HUES64 (cell line): Measurements from ENCODE around the gene GAB2.

Source experiments
- H3K27ac ChIP-seq: 2 replicates; pipeline ENCODE4 v1.7.0; 2013; ENCODE audit warnings: low read depth, low read length, inconsistent platforms
- H3K27me3 ChIP-seq: 2 replicates; pipeline ENCODE4 v1.6.1; 2013; ENCODE audit warnings: mild to moderate bottlenecking, low read length; ENCODE audit not compliant: insufficient read depth
- H3K36me3 ChIP-seq: 2 replicates; pipeline ENCODE4 v1.6.1; 2013; ENCODE audit warnings: mild to moderate bottlenecking, low read length; ENCODE audit not compliant: insufficient read depth
- H3K4me1 ChIP-seq: 2 replicates; pipeline ENCODE4 v1.6.1; 2013; ENCODE audit warnings: mild to moderate bottlenecking, low read length, moderate library complexity; ENCODE audit not compliant: insufficient read depth
- H3K4me3 ChIP-seq: 2 replicates; pipeline ENCODE4 v1.5.1; 2013; ENCODE audit warnings: mild to moderate bottlenecking, low read length, moderate library complexity
- H3K9ac ChIP-seq: 2 replicates; pipeline ENCODE4 v1.6.1; 2013; ENCODE audit warnings: mild to moderate bottlenecking, low read depth, low read length
- H3K9me3 ChIP-seq: 2 replicates; pipeline ENCODE4 v1.6.1; 2013; ENCODE audit warnings: low read depth, low read length; ENCODE audit not compliant: insufficient read depth
- WGBS: fragments of 150-250, 120-280 bp; methylation state at CpG from one replicate; pipeline ENCODE4 v1.1.7; 2013; ENCODE audit warnings: missing lambda C conversion rate; 5-methylcytosine and 5-hydroxymethylcytosine counted together

Gene GAB2

DNA sequence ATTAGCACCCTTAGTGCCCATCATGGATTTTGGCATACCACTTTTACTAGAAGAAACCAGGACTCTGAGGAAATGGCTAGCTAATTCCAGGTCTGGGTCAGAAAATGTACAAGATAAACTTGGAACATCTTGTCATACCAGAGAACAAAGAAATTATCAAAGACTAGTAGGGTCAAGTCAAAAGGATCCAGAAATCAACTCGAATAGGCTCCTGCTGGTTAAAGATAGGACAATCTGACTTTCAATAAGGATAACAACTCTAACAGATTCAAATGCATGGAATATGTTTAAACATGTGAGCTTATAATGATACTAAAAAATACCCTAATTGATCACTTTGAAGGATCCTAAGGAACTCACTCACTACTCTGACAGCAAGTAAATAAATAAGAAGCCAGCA, 18.9 kb downstream of the GAB2 start:
- Histone ChIP-seq H3K9ac (no peak overlapping the region), H3K36me3 (no peaks in the 10 kb centered on the region), H3K4me3 (no peak overlapping the region), H3K27me3 (no peaks in the 10 kb centered on the region), H3K4me1 (peaks cover 21% of the 10 kb centered on the region), H3K27ac (no peak overlapping the region), H3K9me3 (no peaks in the 10 kb centered on the region)
- 100% methylated on average over 1 of the region's 1 CpG for WGBS

DNA sequence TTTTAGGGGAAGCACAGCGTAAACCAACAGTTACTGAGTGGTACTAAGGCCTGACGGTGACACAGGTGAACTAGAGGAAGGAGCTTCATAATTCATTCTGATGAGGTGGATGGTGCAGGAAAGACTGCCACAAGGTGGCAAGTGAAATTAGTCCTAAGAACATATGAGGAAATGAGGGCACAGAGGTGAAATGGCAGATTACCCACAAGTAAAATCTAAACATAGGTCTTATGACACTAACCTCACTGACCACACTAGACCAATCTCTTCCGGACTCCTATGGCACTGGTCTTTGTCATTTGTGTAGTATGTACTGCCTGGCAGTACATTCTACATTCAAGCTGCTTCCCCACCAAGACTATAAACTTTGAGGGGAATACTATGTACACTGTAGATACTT, 20.2 kb downstream of the GAB2 start:
- Histone ChIP-seq H3K9me3 (no peaks in the 10 kb centered on the region), H3K36me3 (no peaks in the 10 kb centered on the region), H3K4me1 (peaks cover 21% of the 10 kb centered on the region), H3K4me3 (no peak overlapping the region), H3K27ac (no peak overlapping the region), H3K9ac (no peak overlapping the region), H3K27me3 (no peaks in the 10 kb centered on the region)
- WGBS: 97% methylated on average over 2 of the region's 3 CpGs

DNA sequence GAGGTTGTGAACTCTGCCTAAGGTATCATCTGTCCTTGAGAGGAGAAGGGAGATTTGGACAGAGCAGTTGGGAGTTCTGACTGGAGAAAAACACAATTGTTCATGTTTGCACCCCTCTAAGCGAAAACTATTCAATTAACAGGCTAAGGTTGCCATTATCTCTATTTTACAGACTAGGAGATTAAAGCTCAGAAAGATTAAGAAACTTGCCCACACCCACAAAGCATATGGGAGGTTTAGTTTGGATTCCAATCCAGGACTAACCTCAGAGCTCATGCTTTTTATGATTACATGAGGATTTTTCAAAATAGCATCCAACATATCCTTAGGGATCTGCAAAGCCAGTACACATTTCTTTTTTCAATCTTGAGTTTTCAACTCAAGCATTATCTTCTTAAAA, 22.0 kb downstream of the GAB2 start:
- H3K27me3 ChIP-seq: no peaks in the 10 kb centered on the region
- no peak overlapping the region for H3K27ac ChIP-seq
- 80% methylated on average over 1 of the region's 1 CpG for WGBS
- no peaks in the 10 kb centered on the region for H3K9me3 ChIP-seq
- H3K9ac ChIP-seq: no peak overlapping the region
- H3K4me3 ChIP-seq: no peak overlapping the region
- H3K36me3 ChIP-seq: no peaks in the 10 kb centered on the region
- H3K4me1 ChIP-seq: peaks cover 21% of the 10 kb centered on the region

DNA sequence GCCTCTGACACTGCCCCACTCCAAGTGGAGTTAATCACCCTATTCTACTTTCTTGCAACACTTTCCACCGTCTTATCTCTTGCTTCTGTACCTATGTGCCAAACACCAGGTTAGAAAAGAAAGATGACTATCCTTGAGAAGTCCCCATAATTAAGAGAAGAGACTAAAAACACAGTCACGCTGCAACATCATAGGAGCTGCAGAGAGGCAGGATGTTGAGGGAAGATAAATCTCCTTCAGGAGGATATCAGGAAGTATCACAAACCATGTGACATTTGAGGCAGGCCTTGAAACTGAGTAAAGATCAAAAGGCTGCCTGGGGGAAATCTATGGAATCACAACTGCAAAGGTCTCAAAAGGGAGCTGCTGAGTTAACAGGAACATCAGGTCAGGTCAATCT, 24.8 kb downstream of the GAB2 start:
- Histone ChIP-seq H3K27ac (no peak overlapping the region), H3K27me3 (no peaks in the 10 kb centered on the region), H3K9ac (no peak overlapping the region), H3K9me3 (no peaks in the 10 kb centered on the region), H3K36me3 (no peaks in the 10 kb centered on the region), H3K4me3 (no peak overlapping the region), H3K4me1 (no peaks in the 10 kb centered on the region; the same call in 1 of the 2 replicates)
- 93% methylated on average over 2 of the region's 2 CpGs for WGBS

DNA sequence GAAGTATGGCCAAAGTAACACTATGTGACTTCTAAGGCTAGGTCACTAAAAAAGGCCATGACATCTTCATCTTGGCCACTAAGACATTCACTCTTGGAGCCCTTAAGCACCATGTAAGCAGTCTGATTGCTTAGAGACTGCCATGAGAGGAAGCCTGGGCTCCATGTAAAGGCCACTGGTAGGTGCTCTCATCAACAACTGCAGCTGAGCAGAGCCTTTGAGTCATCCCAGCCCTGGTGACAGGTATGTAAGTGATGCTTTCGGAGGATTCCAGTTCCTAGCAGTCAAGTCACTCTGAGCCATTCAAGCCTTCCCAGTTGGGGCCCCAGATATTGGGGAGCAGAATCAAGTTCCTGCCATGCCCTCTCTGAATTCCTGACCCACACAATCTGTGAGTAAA, 26.2 kb downstream of the GAB2 start:
- no peaks in the 10 kb centered on the region for H3K9me3 ChIP-seq
- H3K4me1 ChIP-seq: no peaks in the 10 kb centered on the region; the same call in 1 of the 2 replicates
- H3K4me3 ChIP-seq: no peak overlapping the region

DNA sequence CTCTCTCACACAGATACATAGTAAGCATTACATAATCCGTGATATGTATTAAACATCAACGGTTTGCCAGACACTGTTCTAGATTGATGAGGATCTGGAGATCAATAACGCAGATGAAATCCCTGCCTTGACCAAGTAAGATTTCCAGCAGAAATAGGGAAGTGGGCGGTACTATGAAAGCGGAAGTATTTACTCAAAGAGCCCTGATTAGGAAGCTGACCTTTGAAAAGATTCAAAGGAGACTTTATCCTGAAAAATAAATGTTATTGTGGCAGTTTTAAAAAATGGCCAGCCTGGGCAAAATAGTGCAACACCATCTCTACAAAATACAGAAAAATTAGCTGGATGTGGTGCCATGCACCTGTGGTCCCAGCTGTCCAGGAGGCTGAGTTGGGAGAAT, 26.8 kb downstream of the GAB2 start:
- Histone ChIP-seq H3K4me3 (no peak overlapping the region), H3K36me3 (no peaks in the 10 kb centered on the region), H3K4me1 (no peaks in the 10 kb centered on the region; the same call in 1 of the 2 replicates), H3K27ac (no peak overlapping the region), H3K9me3 (no peaks in the 10 kb centered on the region), H3K9ac (no peak overlapping the region), H3K27me3 (no peaks in the 10 kb centered on the region)
- 92% methylated on average over 5 of the region's 5 CpGs for WGBS

More for the DNA sequence above, 26.2 kb downstream of the GAB2 start:
- H3K27me3 ChIP-seq: no peaks in the 10 kb centered on the region
- no peak overlapping the region for H3K9ac ChIP-seq
- WGBS: 92% methylated on average over 1 of the region's 1 CpG
- no peak overlapping the region for H3K27ac ChIP-seq
- no peaks in the 10 kb centered on the region for H3K36me3 ChIP-seq

DNA sequence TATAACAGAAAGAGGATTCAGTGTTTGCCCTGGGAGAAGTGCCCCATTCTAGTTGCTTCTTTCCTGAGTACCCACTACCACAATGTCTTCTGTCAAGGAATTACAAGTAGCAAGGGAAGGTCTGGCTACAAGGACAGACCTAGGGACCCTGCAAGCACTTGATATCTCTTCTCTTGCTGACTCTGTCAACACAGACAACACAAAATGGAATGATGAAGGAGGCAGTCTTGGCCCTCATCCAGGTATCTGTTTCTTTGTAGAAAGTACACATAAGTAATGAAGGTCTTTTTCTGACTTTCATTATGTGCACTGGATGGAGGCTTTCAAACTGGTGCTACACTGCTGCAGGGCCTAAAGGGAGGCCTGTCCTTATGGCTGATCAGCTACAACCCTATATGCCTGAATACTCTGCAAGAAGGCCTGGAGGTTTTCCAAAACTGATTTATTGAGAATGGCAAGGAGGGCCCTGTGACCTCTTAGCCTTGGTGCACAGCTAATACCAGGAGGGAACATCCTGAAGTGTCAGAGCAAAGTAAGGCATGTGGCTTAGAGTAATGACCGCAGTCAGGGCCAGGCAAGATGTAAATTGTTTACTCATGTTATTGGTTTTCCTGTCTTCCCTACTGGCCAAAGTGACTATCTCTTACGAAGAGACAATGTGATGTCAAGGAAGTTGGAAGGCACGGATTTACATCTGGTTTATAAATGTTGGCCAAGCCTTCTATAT, 31.2 kb downstream of the GAB2 start:
- WGBS: 97% methylated on average over 2 of the region's 3 CpGs
- peaks cover 7% of the 10 kb centered on the region for H3K4me1 ChIP-seq

DNA sequence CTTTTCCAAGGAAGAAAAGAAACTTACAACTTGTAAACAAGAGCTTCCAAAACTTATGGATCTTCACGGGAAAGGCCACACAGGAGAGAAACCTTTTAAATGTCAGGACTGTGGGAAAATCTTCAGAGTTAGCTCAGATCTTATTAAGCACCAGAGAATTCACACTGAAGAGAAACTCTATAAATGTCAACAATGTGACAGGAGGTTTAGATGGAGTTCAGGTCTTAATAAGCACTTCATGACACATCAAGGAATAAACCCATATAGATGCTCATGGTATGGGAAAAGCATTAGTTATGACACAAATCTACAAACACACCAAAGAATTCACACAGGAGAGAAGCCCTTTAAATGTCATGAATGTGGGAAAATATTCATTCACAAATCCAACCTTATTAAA, 32.4 kb downstream of the GAB2 start:
- 100% methylated on average over 1 of the region's 1 CpG for WGBS
- Histone ChIP-seq H3K27ac (no peak overlapping the region), H3K27me3 (no peaks in the 10 kb centered on the region), H3K4me1 (peaks cover 17% of the 10 kb centered on the region), H3K9ac (no peak overlapping the region), H3K9me3 (peaks cover 14% of the 10 kb centered on the region; the same call in 1 of the 2 replicates), H3K4me3 (no peak overlapping the region), H3K36me3 (no peaks in the 10 kb centered on the region)

More for the DNA sequence above, 31.2 kb downstream of the GAB2 start:
- Histone ChIP-seq H3K4me3 (no peak overlapping the region), H3K9me3 (peaks cover 14% of the 10 kb centered on the region; the same call in 1 of the 2 replicates), H3K36me3 (no peaks in the 10 kb centered on the region), H3K27me3 (no peaks in the 10 kb centered on the region), H3K27ac (no peak overlapping the region), H3K9ac (no peak overlapping the region)

DNA sequence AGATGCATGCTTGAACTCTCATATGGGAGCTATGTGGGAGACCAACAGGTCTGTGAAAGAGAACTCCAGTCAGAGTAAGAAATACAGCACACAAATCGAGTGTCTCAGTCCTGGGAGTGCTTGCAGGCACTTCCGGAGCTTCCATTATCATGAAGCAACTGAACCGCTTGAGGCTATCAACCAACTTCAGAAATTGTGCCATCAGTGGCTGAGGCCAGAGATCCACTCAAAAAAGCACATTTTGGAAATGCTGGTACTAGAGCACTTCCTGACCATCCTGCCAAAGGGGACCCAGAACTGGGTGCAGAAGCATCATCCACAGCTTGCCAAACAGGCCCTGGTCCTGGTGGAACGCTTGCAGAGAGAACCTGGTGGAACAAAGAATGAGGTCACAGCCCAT, 33.4 kb downstream of the GAB2 start:
- Histone ChIP-seq H3K4me3 (no peak overlapping the region), H3K4me1 (peaks cover 19% of the 10 kb centered on the region), H3K27me3 (no peaks in the 10 kb centered on the region), H3K27ac (no peak overlapping the region), H3K9ac (no peak overlapping the region), H3K9me3 (peaks cover 14% of the 10 kb centered on the region; the same call in 1 of the 2 replicates), H3K36me3 (no peaks in the 10 kb centered on the region; the same call in 1 of the 2 replicates)
- 95% methylated on average over 4 of the region's 4 CpGs for WGBS

DNA sequence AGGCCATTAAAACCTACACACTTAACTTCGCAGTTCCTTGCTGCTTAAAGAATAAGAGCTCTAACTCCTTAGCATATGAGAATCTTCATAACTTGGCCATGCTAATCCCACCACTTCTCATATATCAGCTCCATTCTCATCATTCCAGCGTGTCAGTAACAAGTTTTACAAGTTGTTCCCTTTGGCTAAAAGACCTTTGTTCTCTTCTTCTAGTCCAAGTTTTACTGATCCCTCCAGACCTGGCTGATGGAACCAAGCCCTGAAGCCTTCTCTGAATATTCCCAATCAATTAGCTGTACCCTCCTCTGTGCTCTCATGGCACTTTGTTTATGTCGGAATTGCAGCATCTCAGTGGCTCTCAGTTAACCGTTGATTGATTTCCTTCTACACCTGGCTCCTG, 35.8 kb downstream of the GAB2 start:
- Histone ChIP-seq H3K4me1 (peaks cover 21% of the 10 kb centered on the region), H3K9me3 (peaks cover 20% of the 10 kb centered on the region; the same call in 1 of the 2 replicates), H3K36me3 (no peaks in the 10 kb centered on the region; the same call in 1 of the 2 replicates), H3K9ac (no peak overlapping the region), H3K27me3 (no peaks in the 10 kb centered on the region), H3K4me3 (no peak overlapping the region), H3K27ac (no peak overlapping the region)
- WGBS: 89% methylated on average over 4 of the region's 4 CpGs

DNA sequence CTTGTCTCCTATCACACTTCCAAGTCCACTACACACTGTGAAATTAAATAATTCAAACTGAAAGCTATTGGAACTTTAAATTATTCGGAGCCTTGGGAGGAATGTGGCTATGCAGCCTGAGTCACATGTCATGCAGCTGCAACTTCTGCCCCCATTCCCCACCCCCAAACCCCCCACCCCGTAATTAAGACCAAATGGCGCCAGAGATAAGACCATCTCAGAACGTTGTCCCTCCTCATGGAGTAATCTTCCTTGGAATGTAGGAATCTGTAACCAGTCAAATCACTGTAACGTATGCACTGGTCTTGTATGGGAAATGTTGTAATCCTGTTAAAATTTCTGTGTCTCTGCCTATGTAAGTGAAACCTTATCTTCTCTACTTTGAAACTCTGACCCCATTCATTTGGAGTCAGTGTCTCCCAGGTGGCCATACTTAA, 37.0 kb downstream of the GAB2 start:
- H3K4me3 ChIP-seq: no peak overlapping the region
- WGBS: 75% methylated on average over 5 of the region's 5 CpGs
- H3K27me3 ChIP-seq: no peaks in the 10 kb centered on the region
- H3K9ac ChIP-seq: no peak overlapping the region
- peaks cover 21% of the 10 kb centered on the region for H3K4me1 ChIP-seq
- H3K9me3 ChIP-seq: peaks cover 23% of the 10 kb centered on the region; the same call in 1 of the 2 replicates
- H3K36me3 ChIP-seq: no peaks in the 10 kb centered on the region; the same call in 1 of the 2 replicates
- no peak overlapping the region for H3K27ac ChIP-seq
